Esophagus muscularis mucosa (tissue), 4 donors: ENCODE results near the gene DAO. TPM values are rescaled to one million over a fixed set of nuclear protein-coding genes. Genes with fewer than 3 reads are reported as not detected.

Source experiments
- DNase-seq: peaks from one replicate; pipeline ENCODE4 v3.0.0-alpha.2; 2017; ENCODE audit errors: extremely low spot score
- H3K27ac ChIP-seq, 4 donors: fragments of 200-600 bp; sonication (generic); replicated peaks in 1 of 4; 1 replicate in 3 of 4; 2 replicates in 1 of 4; pipeline ENCODE4 v1.5.1; 2016 to 2019; ENCODE audit warnings: mild to moderate bottlenecking in 1 of 4
- H3K27me3 ChIP-seq, 4 donors: fragments of 200-600 bp; sonication (generic); one replicate each; pipeline versions ENCODE4 v1.5.1 to v1.6.0; 2016 to 2019
- H3K36me3 ChIP-seq, 4 donors: fragments of 200-600 bp; sonication (generic); one replicate each; pipeline ENCODE4 v1.5.1; 2016 to 2019
- H3K4me1 ChIP-seq, 4 donors: fragments of 200-600 bp; sonication (generic); one replicate each; pipeline ENCODE4 v1.5.1; 2016 to 2019
- H3K4me3 ChIP-seq, 4 donors: fragments of 200-600 bp; sonication (generic); 1 replicate in 2 of 4; 2 replicates in 2 of 4; pipeline ENCODE4 v1.5.1; 2016 to 2019; ENCODE audit warnings: mild to moderate bottlenecking in 4 of 4, moderate library complexity in 1 of 4
- H3K9me3 ChIP-seq, 4 donors: fragments of 200-600 bp; sonication (generic); 1 replicate in 3 of 4; 2 replicates in 1 of 4; pipeline ENCODE4 v1.5.1; 2016 to 2019
- EP300 ChIP-seq: sonication (generic); formaldehyde crosslinking; IDR thresholded peaks from one replicate; pipeline ENCODE4 v1.6.1; 2017; ENCODE audit warnings: antibody characterized with exemption
- POLR2A ChIP-seq: fragments of 450-650 bp; IDR thresholded peaks from one replicate; pipeline ENCODE4 v1.6.1; 2017; ENCODE audit warnings: antibody characterized with exemption, moderate library complexity, mild to moderate bottlenecking, low read depth
- POLR2AphosphoS5 ChIP-seq, 2 donors: sonication (generic); formaldehyde crosslinking; IDR thresholded peaks; one replicate each; pipeline ENCODE4 v1.6.1; 2017; ENCODE audit warnings: antibody characterized with exemption in 2 of 2
- WGBS: methylation state at CpG from one replicate; pipeline ENCODE4 v1.1.5; 2018; 5-methylcytosine and 5-hydroxymethylcytosine counted together
- intact Hi-C: fragments of 100-400 bp; cut with DNase I; formaldehyde crosslinking; loops from one replicate; pipeline ENCODE4 v1.15.1; 2023
- total RNA-seq, 4 donors: library from RNA; depleted of rRNA; stranded (reverse); fragments of >200 nt; gene quantifications; one replicate each; pipeline versions ENCODE4 v1.1.0 to v1.2.1, GENCODE V29; 2016
- TF ChIP-seq, protein P1 (sequence below), 3 experiments: fragments of 200-600 bp in 2 of 3; fragments of 450-650 bp in 1 of 3; sonication (generic) in 2 of 3; IDR thresholded peaks; one replicate each; pipeline ENCODE4 v1.5.1; 2017 to 2019; ENCODE audit warnings: antibody characterized with exemption in 3 of 3, mild to moderate bottlenecking in 2 of 3, moderate library complexity in 1 of 3

Gene DAO
- total RNA-seq, 4 donors from 2014 or later, result not detected

GRCh38 chr12:108921946-108922345 lies 42.1 kb downstream of the DAO start:
- no peak overlapping the region for H3K27ac ChIP-seq
- H3K4me3 ChIP-seq, result no peak overlapping the region
- H3K4me1 ChIP-seq, result peaks cover 0 to 6% (median 0%) of the 10 kb centered on the region in 4 donors
- WGBS, result 69% methylated on average over 3 of the region's 3 CpGs
- intact Hi-C loops, result no loop called here
- no peak for DNase-seq
- TF ChIP-seq POLR2AphosphoS5 (IDR thresholded peaks at IDR 0.05) (no peak), POLR2A (no peak), EP300 (no peak)
- TF ChIP-seq, protein P1, sequence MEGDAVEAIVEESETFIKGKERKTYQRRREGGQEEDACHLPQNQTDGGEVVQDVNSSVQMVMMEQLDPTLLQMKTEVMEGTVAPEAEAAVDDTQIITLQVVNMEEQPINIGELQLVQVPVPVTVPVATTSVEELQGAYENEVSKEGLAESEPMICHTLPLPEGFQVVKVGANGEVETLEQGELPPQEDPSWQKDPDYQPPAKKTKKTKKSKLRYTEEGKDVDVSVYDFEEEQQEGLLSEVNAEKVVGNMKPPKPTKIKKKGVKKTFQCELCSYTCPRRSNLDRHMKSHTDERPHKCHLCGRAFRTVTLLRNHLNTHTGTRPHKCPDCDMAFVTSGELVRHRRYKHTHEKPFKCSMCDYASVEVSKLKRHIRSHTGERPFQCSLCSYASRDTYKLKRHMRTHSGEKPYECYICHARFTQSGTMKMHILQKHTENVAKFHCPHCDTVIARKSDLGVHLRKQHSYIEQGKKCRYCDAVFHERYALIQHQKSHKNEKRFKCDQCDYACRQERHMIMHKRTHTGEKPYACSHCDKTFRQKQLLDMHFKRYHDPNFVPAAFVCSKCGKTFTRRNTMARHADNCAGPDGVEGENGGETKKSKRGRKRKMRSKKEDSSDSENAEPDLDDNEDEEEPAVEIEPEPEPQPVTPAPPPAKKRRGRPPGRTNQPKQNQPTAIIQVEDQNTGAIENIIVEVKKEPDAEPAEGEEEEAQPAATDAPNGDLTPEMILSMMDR (IDR thresholded peaks at IDR 0.05), result no peak
- no peaks in the 10 kb centered on the region for H3K36me3 ChIP-seq
- peaks cover 0 to 13% (median 8%) of the 10 kb centered on the region in 4 donors for H3K9me3 ChIP-seq
- no peaks in the 10 kb centered on the region for H3K27me3 ChIP-seq

DNA sequence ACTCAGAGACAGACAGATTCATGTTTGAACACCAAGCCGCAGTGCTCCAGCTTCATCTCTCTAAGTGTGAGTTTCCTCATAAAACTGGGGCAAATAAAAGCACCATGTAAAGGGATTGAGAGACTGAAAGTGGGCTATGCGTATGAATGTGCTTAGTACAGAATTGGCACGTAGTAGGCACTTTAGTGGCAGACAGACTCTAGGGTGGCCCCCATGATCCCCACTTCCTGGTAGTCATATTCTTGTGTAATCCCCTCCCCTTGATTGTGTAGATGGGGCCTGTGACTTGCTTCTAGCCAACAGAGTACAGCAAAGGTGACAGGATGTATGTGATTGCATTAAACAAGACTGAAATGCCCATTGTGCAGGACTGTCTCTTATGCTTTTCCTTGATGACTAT lies 43.0 kb downstream of the DAO start:
- H3K4me1 ChIP-seq, result peaks cover 0 to 6% (median 0%) of the 10 kb centered on the region in 4 donors
- no peak for DNase-seq
- WGBS, result 88% methylated on average over 3 of the region's 3 CpGs
- intact Hi-C loops, result no loop called here
- no peaks in the 10 kb centered on the region for H3K36me3 ChIP-seq
- no peaks in the 10 kb centered on the region for H3K27me3 ChIP-seq
- TF ChIP-seq EP300 (no peak), POLR2A (no peak), POLR2AphosphoS5 (IDR thresholded peaks at IDR 0.05) (no peak)
- TF ChIP-seq, protein P1 (IDR thresholded peaks at IDR 0.05), result no peak
- peaks cover 0 to 13% (median 8%) of the 10 kb centered on the region in 4 donors for H3K9me3 ChIP-seq
- no peak overlapping the region for H3K4me3 ChIP-seq
- H3K27ac ChIP-seq, result no peak overlapping the region

DNA sequence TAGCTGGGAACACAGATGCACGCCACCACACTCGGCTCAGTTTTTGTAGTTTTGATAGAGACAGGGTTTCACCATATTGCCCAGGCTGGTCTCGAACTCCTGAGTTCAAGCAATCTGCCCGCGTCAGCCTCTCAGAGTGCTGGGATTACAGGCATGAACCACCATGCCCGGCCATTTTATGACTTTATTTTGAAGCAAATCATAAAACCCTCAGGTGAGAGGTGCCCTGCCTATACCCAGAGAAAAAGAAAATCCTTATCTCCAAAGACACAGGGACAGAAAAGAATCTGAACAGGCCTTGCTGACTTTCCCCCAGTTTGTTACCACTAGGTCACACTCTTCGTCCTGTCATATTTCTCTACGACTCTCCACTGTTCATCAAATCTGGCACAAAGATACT lies 48.8 kb downstream of the DAO start:
- intact Hi-C loops, result no loop called here
- WGBS, result 93% methylated on average over 8 of the region's 8 CpGs
- H3K27ac ChIP-seq, result no peak overlapping the region
- H3K27me3 ChIP-seq, result no peaks in the 10 kb centered on the region
- no peak for DNase-seq
- no peak overlapping the region for H3K4me3 ChIP-seq
- TF ChIP-seq EP300, result no peak
- TF ChIP-seq POLR2A, result no peak
- TF ChIP-seq, protein P1 (IDR thresholded peaks at IDR 0.05), result no peak
- no peak for TF ChIP-seq POLR2AphosphoS5 (IDR thresholded peaks at IDR 0.05)
- H3K4me1 ChIP-seq, result no peaks in the 10 kb centered on the region
- H3K36me3 ChIP-seq, result no peaks in the 10 kb centered on the region
- no peaks in the 10 kb centered on the region for H3K9me3 ChIP-seq

- TF ChIP-seq POLR2AphosphoS5 (IDR thresholded peaks at IDR 0.05) (no peak), POLR2A (no peak), EP300 (no peak)
- TF ChIP-seq, protein P1 (IDR thresholded peaks at IDR 0.05), result no peak
- Histone ChIP-seq H3K9me3 (no peaks in the 10 kb centered on the region), H3K27ac (no peak overlapping the region), H3K4me3 (no peak overlapping the region), H3K4me1 (no peaks in the 10 kb centered on the region), H3K27me3 (no peaks in the 10 kb centered on the region), H3K36me3 (no peaks in the 10 kb centered on the region)
- WGBS, result 71% methylated on average over 5 of the region's 5 CpGs
- no peak for DNase-seq
- intact Hi-C loops, result no loop called here
Observed at GRCh38 chr12:108930155-108930554, 50.3 kb downstream of the DAO start.

DNA sequence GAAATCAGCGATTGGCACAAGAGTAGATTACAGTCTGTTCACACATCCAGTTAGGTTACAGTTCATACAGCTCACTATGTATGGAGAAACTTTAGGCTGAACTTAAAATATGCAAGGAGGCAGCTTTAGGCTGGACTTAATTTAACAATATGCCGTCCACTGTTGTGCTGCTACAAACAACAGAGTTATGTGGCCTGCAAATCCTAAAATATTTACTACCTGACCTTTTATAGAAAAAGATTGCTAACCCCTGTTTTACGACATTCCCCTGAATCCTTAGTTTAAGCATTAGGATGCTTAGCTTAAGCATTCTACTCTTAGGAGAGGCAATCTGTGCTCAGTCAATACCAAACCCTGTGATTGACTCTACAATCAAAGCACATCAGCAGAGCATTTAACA lies 50.9 kb downstream of the DAO start:
- DNase-seq, result no peak
- Histone ChIP-seq H3K27me3 (no peaks in the 10 kb centered on the region), H3K4me1 (no peaks in the 10 kb centered on the region), H3K4me3 (no peak overlapping the region), H3K27ac (no peak overlapping the region), H3K36me3 (no peaks in the 10 kb centered on the region), H3K9me3 (no peaks in the 10 kb centered on the region)
- WGBS, result 95% methylated on average over 3 of the region's 3 CpGs
- TF ChIP-seq POLR2AphosphoS5 (IDR thresholded peaks at IDR 0.05), result no peak
- TF ChIP-seq POLR2A, result no peak
- no peak for TF ChIP-seq EP300
- TF ChIP-seq, protein P1 (IDR thresholded peaks at IDR 0.05), result no peak
- intact Hi-C loops, result no loop called here
